VCaP (cell line): ENCODE results near the gene EFCAB11.

Source experiments
- H3K27ac ChIP-seq: fragments of 450-650 bp; 2 replicates; pipeline ENCODE4 v1.5.1; 2017
- TF ChIP-seq, protein P1 (sequence below): fragments of 450-650 bp; conservative IDR thresholded peaks from 2 replicates; pipeline ENCODE4 v1.5.1; 2017; ENCODE audit warnings: mild to moderate bottlenecking, moderate library complexity

The EFCAB11 gene

GRCh38 chr14:89990218-89990617 is 35.7 kb upstream of the EFCAB11 start:
- no peak overlapping the region for H3K27ac ChIP-seq
- TF ChIP-seq, protein P1, sequence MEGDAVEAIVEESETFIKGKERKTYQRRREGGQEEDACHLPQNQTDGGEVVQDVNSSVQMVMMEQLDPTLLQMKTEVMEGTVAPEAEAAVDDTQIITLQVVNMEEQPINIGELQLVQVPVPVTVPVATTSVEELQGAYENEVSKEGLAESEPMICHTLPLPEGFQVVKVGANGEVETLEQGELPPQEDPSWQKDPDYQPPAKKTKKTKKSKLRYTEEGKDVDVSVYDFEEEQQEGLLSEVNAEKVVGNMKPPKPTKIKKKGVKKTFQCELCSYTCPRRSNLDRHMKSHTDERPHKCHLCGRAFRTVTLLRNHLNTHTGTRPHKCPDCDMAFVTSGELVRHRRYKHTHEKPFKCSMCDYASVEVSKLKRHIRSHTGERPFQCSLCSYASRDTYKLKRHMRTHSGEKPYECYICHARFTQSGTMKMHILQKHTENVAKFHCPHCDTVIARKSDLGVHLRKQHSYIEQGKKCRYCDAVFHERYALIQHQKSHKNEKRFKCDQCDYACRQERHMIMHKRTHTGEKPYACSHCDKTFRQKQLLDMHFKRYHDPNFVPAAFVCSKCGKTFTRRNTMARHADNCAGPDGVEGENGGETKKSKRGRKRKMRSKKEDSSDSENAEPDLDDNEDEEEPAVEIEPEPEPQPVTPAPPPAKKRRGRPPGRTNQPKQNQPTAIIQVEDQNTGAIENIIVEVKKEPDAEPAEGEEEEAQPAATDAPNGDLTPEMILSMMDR, result no peak

- TF ChIP-seq, protein P1, result no peak
- no peak overlapping the region for H3K27ac ChIP-seq
Measured at GRCh38 chr14:89988787-89989186, 34.3 kb upstream of the EFCAB11 start.

DNA sequence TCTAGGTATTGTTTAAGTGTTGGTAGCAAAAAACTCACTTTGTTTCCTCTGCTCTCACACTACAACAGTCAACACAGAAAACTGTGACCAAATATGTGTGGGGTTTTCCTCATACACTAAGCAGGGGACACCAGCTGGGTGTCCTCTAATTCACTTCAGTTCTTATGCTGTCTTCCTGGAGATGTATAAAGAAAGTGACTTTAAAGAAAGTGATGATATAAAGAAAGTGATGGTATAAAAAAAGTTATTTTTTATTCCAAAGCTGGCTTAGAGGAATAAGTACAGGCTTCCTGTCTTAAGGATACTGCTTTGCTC is 32.6 kb upstream of the EFCAB11 start:
- TF ChIP-seq, protein P1, result no peak
- H3K27ac ChIP-seq, result no peak overlapping the region

DNA sequence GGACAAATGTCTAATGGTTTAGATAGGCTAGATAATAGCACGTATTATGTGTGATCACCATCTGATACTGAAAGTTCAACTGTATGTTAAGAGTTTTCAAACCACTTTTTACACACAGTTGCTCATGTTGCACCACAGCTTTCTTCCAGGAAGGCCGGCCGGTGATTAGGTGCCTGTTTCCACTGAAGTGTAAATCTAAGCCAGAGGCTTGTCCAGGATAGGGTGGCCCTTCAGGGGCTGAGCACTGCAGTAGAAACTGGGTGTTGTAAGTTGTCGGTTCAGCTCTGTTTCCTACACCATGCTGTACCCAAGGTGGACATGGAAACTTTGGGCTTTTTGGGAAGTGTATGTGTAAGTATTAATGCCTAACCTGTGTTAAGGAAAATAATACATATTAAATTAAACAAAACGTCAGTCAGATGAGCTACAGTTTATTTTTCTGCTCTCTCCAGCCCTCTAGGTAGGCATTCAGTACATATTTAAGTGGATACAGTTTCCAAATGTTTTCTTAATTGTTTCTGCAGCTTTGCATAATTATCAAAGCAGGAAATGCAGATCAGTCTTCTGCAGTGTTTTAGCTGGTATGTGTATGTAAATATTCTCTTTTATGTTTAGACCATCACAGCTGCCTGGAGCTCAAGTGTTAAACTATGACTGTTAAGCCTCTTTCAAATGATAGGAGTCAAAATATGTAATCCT is 32.1 kb upstream of the EFCAB11 start:
- no peak overlapping the region for H3K27ac ChIP-seq
- TF ChIP-seq, protein P1, result no peak

DNA sequence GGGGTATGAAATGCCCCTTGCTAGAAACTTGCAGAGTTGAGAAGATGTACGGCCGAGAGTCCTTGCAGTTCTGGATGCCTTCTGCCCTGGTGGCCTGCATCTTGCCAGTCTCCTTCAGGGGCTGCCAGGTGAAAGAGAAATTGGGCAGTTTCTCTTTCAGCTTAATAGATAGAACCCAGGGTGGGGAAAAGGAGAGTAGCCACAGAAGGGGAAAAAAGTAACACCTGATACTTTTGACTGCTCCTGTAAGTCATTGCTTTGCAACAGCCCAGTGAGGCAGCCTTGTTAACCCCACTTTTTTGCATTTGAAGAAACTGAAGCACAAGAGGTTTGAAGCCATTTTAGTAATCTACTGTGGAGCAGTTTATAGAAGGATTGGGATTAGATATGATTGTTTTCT is 28.8 kb upstream of the EFCAB11 start:
- no peak overlapping the region for H3K27ac ChIP-seq
- TF ChIP-seq, protein P1, result no peak

DNA sequence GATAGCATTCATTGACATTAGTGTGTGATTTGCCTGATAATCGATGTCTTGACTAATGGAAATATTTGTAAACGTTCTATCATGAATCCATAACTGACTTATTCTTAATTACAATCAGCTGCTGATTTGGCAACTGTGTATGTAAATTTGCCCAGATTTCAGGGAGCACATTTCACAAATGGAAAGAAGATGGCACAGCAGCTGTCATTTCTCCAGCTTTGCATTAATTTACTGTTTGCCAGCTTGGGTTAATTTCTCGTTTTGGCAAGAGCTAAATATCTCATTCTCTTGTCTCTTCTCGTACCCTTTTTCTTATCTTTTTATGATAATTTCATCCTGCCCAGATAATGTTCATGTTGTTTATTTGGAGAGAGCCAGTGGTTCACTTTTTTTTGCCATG is 24.1 kb upstream of the EFCAB11 start:
- TF ChIP-seq, protein P1, result no peak
- no peak overlapping the region for H3K27ac ChIP-seq

- TF ChIP-seq, protein P1, result no peak
- H3K27ac ChIP-seq, result no peak overlapping the region
Measured at GRCh38 chr14:89977668-89978067, 23.1 kb upstream of the EFCAB11 start.
